ENCODE results near the gene TPRG1.

The TPRG1 gene

DNA sequence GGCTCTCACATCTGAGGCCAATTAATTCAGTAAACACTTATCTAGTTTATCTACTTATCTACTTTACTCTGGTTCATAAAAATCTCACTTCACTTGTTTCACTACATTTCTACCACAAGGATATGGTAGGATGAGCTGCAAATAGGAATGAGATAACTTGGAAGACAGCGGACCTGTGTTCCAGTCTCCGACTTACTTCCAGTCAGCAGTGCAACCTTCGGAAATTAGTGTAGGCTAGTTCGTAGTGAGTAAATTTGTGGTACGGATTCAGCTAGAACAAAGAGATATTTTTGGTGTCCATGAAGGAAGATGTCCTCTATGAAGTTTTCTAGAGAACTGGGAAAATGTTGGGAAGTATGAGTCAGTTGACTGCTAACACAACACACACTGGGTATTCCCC is 66.3 kb downstream of the TPRG1 start:
- Histone ChIP-seq H3K36me3 (ENCODE audit: control insufficient read depth, insufficient read depth, low read length) (no peaks in the 10 kb centered on the region), H3K9me3 (ENCODE audit: control insufficient read depth, low read length) (no peaks in the 10 kb centered on the region), H3K4me3 (ENCODE audit: low read depth, low read length) (no peak overlapping the region), H3K79me2 (no peaks in the 10 kb centered on the region), H3K27me3 (ENCODE audit: control insufficient read depth, insufficient read depth, low read length) (no peaks in the 10 kb centered on the region), H3K4me1 (no peaks in the 10 kb centered on the region), H3K4me2 (ENCODE audit: low read length) (no peak overlapping the region), H3K27ac (no peak overlapping the region), H3K9ac (no peak overlapping the region), H2AFZ (no peak overlapping the region)
- TF ChIP-seq CTCF (IDR thresholded peaks at IDR 0.05): no peak

DNA sequence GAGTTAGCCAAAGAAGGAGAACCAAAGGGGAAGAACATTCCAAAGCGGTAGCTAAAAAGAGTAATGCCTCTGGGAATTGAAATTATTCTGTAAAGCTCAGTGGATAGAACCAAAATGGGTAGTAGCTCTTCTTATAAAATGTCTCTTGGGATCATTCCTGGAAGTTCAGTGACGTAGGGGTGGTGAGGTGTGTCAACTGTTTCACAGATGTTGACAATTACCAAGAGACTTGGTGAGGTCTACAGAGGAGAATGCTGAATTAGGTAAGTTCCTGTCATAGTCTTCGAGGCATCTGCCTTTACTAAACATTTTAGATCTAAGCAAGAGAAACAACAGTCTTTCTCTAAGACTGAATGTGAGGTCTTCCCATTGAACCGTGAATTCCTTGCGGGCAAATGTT is 67.8 kb downstream of the TPRG1 start:
- no peak overlapping the region for H3K27ac ChIP-seq
- H3K4me3 ChIP-seq (ENCODE audit: low read depth, low read length): no peak overlapping the region
- no peaks in the 10 kb centered on the region for H3K27me3 ChIP-seq (ENCODE audit: control insufficient read depth, insufficient read depth, low read length)
- H3K79me2 ChIP-seq: no peaks in the 10 kb centered on the region
- H3K4me1 ChIP-seq: no peaks in the 10 kb centered on the region
- no peak for TF ChIP-seq CTCF (IDR thresholded peaks at IDR 0.05)
- no peaks in the 10 kb centered on the region for H3K36me3 ChIP-seq (ENCODE audit: control insufficient read depth, insufficient read depth, low read length)
- no peak overlapping the region for H3K9ac ChIP-seq
- H3K4me2 ChIP-seq (ENCODE audit: low read length): no peak overlapping the region
- no peaks in the 10 kb centered on the region for H3K9me3 ChIP-seq (ENCODE audit: control insufficient read depth, low read length)
- no peak overlapping the region for H2AFZ ChIP-seq

- no peak overlapping the region for H3K4me3 ChIP-seq (ENCODE audit: low read depth, low read length)
- H3K4me1 ChIP-seq: no peaks in the 10 kb centered on the region
- no peak for TF ChIP-seq CTCF (IDR thresholded peaks at IDR 0.05)
Observed at GRCh38 chr3:189249987-189250386, 78.2 kb downstream of the TPRG1 start.

DNA sequence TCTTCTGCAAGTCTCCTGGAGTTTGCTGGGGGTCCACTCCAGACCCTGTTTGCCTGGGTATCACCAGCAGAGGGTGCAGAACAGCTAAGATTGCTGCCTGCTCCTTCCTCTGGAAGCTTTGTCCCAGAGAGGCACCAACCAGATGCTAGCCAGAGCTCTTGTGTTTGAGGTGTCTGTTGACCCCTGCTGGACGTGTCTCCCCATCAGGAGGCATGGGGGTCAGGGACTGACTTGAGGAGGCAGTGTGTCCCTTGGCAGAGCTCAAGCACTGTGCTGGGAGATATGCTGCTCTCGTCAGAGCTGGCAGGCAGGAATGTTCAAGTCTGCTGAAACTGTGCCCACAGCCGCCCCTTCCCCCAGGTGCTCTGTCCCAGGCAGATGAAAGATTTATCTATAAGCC is 86.5 kb downstream of the TPRG1 start:
- Histone ChIP-seq H3K4me3 (ENCODE audit: low read depth, low read length) (no peak overlapping the region), H3K9ac (no peak overlapping the region), H2AFZ (no peak overlapping the region)

More at GRCh38 chr3:189249987-189250386, 78.2 kb downstream of the TPRG1 start:
- Histone ChIP-seq H3K4me2 (ENCODE audit: low read length) (no peak overlapping the region), H3K79me2 (no peaks in the 10 kb centered on the region), H3K27ac (no peak overlapping the region), H2AFZ (no peak overlapping the region), H3K27me3 (ENCODE audit: control insufficient read depth, insufficient read depth, low read length) (no peaks in the 10 kb centered on the region), H3K36me3 (ENCODE audit: control insufficient read depth, insufficient read depth, low read length) (no peaks in the 10 kb centered on the region), H3K9ac (no peak overlapping the region), H3K9me3 (ENCODE audit: control insufficient read depth, low read length) (no peaks in the 10 kb centered on the region)

More for the DNA sequence above, 86.5 kb downstream of the TPRG1 start:
- no peaks in the 10 kb centered on the region for H3K79me2 ChIP-seq
- H3K4me2 ChIP-seq (ENCODE audit: low read length): no peak overlapping the region
- TF ChIP-seq CTCF (IDR thresholded peaks at IDR 0.05): no peak
- no peaks in the 10 kb centered on the region for H3K36me3 ChIP-seq (ENCODE audit: control insufficient read depth, insufficient read depth, low read length)
- no peaks in the 10 kb centered on the region for H3K9me3 ChIP-seq (ENCODE audit: control insufficient read depth, low read length)
- H3K27me3 ChIP-seq (ENCODE audit: control insufficient read depth, insufficient read depth, low read length): no peaks in the 10 kb centered on the region
- no peak overlapping the region for H3K27ac ChIP-seq
- H3K4me1 ChIP-seq: peaks cover 3% of the 10 kb centered on the region

Measured in parathyroid adenoma (tissue), 2 donors.